ENCODE measurements around the gene CXXC5.
A peak's percentile ranks its signal among the peaks of the same experiment; 100 is the strongest.

GRCh38 chr5:139651043-139651834, 3.1 kb downstream of the CXXC5 start:
- no peak for TF ChIP-seq CTCF (IDR thresholded peaks at IDR 0.05)
- peak; percentile 52 to 74 for TF ChIP-seq POLR2A (IDR thresholded peaks at IDR 0.05)
